ENCODE measurements around the gene CHEK1.
"Not testable (repeated sequence)": the region's sequence is repeated elsewhere in the genome, so short reads cannot be mapped to it uniquely, and the experiment has no call there.

The CHEK1 gene

DNA sequence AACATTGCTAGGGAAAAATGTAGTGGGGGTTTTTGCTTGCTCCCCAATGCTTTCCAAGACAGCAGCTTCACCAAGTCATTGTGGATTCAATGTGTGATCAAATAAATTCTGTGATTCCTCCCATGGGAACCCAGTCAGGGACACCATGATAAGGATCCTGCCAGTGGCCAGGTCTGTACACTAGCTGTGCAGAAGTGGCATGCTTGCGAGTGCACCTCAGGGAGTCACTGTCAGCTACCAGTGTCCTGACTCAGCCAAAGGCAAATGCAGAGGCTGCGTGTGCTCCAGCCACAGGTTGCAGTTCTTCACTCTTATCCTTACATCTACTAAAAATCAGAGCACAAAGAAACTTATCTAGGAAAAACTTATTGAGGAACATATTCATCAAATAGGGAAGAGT is 65.0 kb downstream of the CHEK1 start:
- DNase-seq (ENCODE audit: low read depth in 2 of 3, low spot score in 2 of 3), result no peak

DNA sequence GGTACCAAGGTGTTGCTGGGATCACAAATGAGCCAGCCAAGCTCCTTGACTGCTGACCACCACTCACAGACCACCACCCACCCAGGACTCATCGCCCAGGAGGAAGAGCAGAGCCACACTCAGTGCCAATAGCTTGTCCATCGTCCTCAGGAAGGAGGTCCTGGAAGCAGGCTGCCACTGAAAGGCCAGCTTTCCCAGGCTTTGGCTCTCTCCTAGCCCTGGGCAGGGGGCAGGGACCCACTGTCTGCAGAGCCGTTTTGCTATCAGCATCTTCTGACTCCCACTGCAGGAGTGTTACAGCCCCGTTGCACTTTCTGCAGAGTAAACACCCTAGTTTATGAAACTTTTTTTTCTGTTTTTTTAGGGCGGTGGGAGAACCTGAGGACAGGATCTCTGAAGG is 67.9 kb downstream of the CHEK1 start:
- no peak for DNase-seq (ENCODE audit: low read depth in 2 of 3, low spot score in 2 of 3)

GRCh38 chr11:125694951-125695350 is 70.0 kb downstream of the CHEK1 start:
- DNase-seq (ENCODE audit: low read depth in 2 of 3, low spot score in 2 of 3), result no peak

GRCh38 chr11:125701018-125701610 is 76.2 kb downstream of the CHEK1 start:
- DNase-seq (ENCODE audit: low read depth in 2 of 3, low spot score in 2 of 3), result no peak

- DNase-seq (ENCODE audit: low read depth in 2 of 3, low spot score in 2 of 3), result no peak
Observed at GRCh38 chr11:125701858-125702621, 77.1 kb downstream of the CHEK1 start.

DNA sequence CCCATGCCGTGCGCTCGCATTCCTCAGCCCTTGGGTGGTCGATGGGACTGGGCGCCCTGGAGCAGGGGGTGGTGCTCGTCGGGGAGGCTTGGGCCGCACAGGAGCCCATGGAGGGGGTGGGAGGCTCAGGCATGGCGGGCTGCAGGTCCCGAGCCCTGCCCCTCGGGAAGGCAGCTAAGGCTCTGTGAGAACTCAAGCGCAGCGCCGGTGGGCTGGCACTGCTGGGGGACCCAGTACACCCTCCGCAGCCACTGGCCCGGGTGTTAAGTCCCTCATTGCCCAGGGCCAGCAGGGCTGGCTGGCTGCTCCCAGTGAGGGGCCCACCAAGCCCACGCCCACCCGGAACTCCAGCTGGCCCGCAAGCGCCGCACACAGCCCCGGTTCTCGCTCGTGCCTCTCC is 79.7 kb downstream of the CHEK1 start:
- DNase-seq (ENCODE audit: low read depth in 2 of 3, low spot score in 2 of 3), result not testable (repeated sequence)

DNA sequence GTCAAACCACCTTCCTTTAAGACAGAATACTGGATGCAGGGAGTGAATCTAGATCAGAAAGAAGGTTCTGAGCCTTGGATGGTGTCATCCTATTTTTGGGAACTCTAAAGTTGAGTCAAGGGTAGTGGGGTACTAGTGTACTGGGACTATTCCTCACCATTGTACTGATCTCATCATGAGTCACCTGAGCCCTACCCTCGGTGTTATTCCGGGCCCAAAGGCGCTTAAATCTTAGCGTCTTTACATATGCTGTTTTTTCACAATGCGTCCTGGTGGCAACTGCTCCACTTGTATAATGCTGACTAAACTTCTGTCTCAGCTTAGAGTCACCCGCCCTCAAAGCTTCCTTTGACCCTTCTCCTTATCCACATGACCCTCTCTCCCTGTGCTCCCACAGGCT is 95.8 kb downstream of the CHEK1 start:
- DNase-seq (ENCODE audit: low read depth in 2 of 3, low spot score in 2 of 3), result no peak

DNA sequence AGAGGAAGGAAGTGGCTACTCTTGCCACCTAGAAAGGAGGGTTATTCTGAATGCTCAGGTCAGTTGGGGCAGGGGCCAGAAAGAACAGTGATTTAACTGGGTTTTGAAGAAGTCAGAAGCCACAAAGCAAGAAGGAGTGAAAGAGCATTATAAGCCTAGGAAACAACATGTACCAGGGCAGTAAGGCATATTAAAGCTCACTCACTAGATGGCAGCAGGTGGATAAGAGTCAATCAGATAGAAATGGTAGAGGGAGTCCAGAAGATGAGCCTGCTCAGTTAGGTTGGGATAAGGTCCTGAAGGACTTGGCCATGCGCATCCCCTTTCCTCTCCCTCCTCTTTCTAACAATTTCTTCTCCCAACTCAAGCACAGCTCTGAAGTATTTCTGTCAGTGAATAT is 99.2 kb downstream of the CHEK1 start:
- DNase-seq (ENCODE audit: low read depth in 2 of 3, low spot score in 2 of 3), result no peak
